Dermis microvascular lymphatic vessel endothelial cell (primary cell): ENCODE results near the gene PET117. TPM values are rescaled to one million over a fixed set of nuclear protein-coding genes. Genes with fewer than 3 reads are reported as not detected.
A peak's percentile ranks its signal among the peaks of the same experiment; 100 is the strongest.
"Not testable (repeated sequence)": the region's sequence is repeated elsewhere in the genome, so short reads cannot be mapped to it uniquely, and the experiment has no call there.

Experiments used
- DNase-seq, 2 donors: peaks; one replicate each; pipeline versions ENCODE4 v3.0.0 to v3.0.0-alpha.2; 2010; ENCODE audit warnings: low read depth in 2 of 2
- total RNA-seq: library from RNA; depleted of rRNA; stranded (reverse); fragments of >200 nt; gene quantifications from 2 replicates; pipeline ENCODE4 v1.2.1, GENCODE V29; 2014

PET117 gene, protein sequence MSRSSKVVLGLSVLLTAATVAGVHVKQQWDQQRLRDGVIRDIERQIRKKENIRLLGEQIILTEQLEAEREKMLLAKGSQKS
- total RNA-seq, result 5.0 and 5.1 TPM in 2 replicates

DNA sequence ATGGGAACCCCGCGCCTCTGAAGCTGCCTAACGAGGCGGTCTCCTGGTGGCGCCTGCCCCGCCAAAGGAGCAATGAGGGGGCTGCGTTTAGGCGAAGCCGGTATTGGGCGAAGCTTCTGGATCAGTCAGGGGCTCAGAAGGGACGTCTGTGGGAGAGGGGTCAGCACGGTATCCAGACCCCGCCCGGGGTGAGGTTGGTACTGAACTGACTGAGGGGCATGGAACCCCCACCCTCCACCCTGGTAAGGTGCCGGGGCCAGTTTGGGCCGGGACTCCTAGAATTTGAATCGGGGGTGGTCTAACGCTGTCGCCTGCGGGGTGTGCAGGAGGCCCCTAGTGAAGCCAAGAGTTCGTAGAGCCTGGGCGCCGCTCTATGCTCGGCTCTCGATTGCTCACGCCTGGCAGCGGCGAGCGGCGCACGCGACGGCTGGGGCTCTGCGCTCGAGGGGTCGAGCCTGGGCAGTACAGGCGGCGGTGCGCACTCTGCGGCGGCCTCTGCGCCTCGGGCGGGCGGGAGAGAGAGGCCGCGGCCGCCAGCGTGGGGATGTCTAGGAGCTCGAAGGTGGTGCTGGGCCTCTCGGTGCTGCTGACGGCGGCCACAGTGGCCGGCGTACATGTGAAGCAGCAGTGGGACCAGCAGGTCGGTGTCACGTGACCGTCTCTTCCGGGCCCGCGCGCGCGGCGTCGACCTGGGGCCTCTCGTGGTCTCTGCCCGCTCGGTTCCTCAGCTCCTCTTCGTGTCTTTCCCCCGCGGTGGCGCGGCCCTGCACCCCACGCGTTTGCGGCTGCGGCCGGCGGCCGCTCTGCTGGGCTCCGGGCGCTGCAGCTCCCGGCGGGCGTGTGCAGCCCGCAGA, at the start of gene PET117, which contains the start of gene KAT14:
TSS of gene PET117 (plus strand) at position 452 of the 854 bp plus-strand sequence. CDS start at position 545, 93 bp downstream.
TSS of gene KAT14 (plus strand) at position 452 of the 854 bp plus-strand sequence. CDS start 4,798 bp downstream, outside the sequence.
- DNase-seq, result peak; percentile 80 to 94

DNA sequence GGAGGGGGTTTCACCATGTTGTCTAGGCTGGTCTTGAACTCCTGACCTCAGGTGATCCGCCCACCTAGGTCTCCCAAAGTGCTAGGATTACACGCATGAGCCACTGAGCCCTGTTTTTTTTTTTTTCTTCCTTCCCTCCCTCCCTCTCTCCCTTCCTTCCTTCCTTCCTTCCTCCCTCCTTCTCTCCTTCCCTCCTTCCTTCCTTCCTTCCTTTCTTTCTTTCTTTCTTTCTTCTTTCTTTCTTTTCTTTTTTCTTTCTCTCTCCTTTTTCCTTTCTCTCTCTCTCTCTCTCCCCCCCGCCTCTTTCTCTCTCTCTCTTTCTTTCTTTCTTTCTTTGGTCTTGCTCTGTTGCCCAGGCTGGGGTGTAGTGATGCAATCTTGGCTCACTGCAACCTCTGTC, 49.4 kb upstream of the PET117 start:
- not testable (repeated sequence) for DNase-seq

DNA sequence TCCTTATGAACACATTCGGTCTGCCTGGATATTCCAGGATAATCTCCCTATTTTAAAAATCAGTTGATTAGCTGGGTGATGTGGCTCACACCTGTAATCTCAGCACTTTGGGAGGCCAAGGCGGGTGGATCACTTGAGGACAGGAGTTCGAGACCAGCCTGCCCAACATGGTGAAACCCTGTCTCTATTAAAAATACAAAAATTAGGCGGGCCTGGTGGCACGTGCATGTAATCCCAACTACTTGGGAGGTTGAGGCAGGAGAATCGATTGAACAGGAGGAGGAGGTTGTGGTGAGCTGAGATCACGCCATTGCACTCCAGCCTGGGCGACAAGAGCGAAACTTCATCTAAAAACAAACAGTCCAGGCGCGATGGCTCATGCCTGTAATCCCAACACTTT, 48.8 kb upstream of the PET117 start:
- DNase-seq, result not testable (repeated sequence)

DNA sequence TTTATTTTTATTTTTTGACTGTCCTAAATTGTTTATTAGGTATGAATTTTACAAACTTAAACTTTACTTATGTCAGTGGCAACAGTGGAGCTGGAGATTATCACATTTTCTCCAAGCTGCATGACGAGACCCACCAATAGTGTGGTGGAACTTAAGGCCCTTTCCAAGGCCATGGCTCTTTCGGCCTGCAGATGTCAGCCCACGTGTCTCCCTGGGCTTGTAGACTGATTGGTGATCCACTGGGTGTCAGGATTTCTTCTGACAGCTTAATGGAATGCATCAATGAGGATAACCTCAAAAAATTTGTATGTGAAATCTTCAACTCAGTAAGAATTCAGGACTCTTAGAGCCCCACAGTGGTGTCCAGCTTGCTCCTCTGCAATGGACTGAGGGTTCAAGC, 47.6 kb upstream of the PET117 start:
- peak in 1 of 2 donors; percentile 2 for DNase-seq

DNA sequence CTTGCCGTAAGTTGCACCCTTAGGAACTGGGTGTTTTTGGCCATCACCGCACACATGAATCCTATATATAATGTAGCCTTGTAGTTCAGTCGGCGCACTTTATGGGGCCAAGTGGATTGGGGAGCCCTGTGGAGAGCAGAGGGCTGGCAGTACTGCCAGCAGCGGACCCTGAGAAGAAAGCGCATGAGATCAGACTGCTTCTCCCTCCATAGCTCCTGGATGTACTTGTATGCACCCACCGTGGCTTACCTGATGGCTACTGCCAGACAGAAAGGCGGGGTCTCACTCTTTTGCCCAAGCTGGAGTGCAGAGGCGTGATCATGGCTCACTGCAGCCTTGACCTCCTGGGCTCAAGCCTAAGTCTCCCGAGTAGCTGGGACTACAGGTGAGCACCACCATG, 47.2 kb upstream of the PET117 start:
- no peak for DNase-seq

DNA sequence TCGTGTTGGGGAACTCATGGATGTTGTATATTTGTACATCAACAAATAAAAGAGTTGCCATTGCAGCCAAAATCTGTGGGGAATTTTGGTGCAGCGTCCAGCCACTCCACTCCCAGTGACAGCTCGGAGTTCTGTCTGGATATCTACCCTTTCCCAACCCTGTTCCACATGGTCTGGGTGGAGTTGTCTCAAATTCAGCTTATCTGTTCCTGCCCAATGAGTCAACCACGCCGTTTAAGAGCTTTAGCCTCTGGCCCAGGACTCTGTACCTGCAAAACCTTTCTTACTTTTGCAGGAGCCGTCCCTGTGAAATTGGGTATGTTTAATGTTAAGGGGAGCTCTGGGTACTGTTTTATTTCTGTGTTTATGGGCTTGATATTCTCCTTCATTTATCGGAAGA, 46.0 kb upstream of the PET117 start:
- DNase-seq, result no peak

DNA sequence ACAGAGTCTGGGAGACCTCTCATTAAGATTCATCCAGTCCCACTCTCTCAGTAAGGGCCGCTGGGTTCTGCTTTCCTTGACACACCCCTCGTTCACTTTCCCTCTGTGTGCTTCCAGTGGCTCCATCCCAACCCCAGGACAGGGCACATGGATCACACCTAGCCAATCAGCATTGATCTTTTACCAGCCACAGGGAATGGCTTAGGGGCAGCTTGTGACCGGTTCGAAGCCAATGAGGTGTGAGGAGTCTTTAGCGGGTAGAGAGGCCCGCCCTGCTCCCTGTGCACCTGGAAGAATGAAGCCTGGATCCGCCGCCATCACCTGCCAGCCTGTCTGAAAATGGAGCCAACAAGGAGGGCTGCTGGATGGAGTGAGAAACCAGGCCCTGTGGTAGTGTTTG, 44.8 kb upstream of the PET117 start:
- DNase-seq, result no peak

DNA sequence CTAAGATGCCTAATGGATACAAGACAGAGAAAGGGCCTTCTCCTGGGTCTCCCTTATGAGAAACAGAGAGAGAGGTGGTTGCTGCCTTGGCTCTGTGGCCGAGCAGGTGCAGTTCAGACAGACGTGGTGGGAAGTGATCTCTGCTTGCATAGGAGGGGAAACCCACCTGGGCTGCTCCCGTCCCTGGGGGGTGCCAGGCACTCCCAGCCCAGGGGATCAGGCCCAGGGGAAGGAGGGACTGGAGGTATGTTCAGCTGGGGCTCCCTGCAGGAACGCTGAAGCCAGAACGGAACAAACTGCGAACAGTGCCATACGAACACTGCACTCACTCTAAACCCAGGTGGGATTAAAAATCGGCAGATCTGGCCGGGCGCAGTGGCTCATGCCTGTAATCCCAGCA, 44.3 kb upstream of the PET117 start:
- DNase-seq, result no peak

DNA sequence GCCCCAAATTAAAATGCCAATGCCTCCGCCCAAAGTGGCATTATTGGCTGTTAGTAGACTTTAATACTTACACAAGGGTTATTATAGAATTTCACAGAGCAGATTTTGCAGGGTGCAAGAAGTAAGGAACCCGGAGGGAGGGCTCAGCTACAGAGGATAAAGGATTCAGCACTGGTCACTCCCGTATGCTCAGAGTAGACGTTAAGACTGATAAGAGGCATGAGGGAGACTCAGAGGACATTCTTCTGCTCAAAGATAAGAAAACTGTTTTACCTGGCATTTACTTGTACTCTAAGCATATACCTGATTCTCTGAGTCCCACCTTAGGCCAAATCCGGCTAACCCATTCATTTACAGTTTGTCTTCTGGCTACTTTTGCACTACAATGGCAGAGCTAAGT, 43.5 kb upstream of the PET117 start:
- no peak for DNase-seq

DNA sequence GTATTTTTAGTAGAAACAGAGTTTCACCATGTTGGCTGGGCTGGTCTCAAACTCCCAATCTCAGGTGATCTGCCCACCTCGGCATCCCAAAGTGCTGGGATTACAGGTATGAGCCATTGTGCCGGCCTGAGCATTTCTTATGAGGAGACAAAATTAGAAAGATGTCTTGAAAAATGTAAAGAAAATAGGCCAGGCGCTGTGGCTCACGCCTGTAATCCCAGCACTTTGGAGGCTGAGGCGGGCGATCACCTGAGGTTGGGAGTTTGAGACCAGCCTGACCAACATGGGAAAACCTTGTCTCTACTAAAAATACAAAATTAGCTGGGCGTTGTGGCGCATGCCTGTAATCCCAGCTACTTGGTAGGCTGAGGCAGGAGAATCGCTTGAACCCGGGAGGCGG, 37.1 kb upstream of the PET117 start:
- not testable (repeated sequence) for DNase-seq

DNA sequence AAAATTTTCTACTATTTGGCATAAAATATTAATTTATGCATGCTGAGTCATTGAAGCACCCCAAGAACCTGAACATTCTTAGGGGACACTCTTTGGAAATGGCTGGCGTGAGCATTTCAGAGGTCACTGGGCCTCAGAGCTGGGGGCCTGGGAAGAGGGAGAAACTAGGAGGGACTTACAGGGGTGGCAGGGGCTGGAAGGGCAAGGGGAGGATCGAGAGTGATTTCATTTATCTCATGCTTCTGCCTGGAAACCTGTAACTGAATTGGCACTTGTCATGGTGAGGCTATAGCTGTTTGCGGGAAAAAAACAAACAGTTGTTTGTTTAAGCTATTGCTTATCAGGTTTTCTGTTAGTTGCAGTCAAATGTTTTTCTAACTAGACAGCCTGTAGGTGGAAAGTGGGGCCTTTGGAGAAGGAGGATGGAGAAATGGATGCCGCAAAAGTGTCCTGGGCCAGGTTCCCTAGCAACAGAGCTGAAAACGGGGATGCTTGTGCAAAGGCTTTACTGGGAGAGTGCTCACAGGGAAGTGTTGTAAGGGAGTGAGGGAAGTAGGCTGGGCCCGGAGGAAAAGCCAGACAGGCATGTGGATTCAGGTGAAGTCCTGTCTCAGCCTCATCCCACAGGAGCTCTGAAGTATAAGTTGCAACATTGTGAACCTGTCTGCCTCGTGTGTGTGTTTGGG, 36.4 kb upstream of the PET117 start:
- no peak for DNase-seq

DNA sequence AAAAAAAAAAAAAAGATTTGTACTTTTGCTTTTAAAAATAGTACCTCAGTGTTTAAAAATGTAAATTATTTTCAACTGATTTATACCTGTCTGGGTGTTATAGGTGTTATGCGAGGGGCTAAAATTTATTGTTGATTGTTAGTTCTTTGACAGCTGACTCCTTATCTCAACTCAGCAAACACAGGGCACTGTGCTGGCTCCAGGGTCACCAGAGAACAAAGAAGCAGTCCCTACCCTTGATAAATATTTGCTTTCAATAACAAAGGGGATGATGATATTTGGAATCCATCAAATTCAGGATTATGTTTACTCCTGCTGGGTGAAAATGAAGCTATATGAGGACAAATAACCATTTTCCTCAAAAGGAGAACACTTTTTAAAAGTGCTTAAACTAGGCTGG, 34.2 kb upstream of the PET117 start:
- no peak for DNase-seq

DNA sequence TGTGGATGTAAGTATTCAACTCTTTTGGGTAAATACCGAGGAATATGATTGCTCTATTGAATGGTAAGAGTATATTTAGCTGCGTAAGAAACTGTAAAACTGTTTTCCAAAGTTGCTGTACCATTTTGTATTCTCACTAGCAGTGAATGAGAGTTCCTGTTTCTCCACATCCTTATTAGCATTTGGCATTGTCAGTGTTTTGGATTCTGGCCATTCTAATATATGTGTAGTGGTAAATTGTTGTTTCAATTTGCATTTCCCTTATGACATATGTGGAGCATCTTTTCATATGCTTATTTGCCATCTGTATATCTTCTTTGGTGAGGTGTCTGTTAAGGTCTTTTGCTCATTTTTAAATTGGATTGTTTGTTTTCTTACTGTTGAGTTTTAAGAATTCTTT, 29.3 kb upstream of the PET117 start:
- DNase-seq, result no peak

DNA sequence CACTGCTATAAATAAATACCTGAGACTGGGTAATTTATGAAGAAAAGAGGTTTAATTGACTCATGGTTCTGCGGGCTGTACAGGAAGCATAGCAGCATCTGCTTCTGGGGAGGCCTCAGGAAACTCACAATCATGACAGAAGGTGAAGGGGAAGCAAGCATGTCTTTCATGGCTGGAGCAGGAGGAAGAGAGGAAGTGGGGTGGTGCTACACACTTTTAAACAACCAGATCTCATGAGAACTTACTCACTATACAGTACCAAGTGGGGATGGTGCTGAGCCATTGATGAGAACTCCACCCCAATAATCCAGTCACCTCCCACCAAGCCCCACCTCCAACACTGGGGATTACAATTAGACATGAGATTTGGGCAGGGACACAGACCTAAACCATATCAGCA, 9.1 kb upstream of the PET117 start:
- not testable (repeated sequence) for DNase-seq

DNA sequence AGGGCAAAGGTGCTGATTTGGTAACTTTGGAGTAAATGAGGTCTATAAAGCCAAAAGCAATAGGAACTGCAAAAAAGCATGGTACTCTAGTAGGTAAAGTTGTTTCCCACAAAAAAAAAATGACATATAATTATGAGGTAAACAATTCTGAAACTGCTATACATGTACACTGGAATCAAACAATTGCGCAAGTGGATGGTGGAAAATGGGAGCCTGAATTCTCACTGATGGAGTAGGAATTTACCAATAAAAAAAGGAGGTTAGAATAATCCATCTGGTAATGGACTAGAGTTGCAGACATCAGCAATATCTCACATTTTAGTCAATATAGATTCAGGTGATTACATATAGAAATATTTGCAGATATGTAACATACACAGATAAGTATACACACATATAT, 5.0 kb upstream of the PET117 start:
- no peak for DNase-seq

DNA sequence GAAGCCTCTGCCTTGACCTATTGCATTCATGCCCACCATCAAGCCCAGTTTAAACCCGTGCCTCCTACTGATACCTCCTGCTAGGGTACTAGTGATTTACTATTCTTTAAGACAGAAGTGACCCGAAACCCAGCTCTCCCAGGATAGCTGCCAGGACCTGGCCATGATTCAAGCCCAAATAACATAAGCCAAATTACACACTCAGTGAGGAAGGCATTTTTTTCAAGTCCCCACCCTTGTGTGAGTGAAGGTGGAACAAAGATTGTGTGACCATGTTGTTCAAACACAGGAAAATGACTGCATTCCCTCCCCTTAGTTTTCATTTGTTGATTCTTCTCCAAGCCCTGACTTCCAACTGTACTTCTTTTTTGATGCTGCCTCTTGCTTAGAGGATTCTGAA, 3.7 kb upstream of the PET117 start:
- DNase-seq, result no peak

DNA sequence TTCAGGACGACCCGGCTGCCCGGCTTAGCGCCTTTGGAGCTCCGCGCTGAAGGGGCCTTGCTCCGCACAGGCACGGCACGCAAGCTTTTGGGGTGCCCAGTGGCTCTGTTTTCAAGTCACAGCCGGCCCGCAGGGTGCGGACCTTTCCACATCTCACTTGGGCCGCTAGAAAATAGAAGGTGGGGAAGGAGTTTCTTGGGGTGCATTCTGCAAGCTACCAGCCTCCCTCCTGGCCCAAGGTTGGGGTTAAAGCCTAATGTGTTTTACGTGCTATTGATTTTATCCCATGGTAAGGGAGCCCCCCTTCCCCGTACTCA, 561 bp downstream of the PET117 start:
- no peak for DNase-seq

DNA sequence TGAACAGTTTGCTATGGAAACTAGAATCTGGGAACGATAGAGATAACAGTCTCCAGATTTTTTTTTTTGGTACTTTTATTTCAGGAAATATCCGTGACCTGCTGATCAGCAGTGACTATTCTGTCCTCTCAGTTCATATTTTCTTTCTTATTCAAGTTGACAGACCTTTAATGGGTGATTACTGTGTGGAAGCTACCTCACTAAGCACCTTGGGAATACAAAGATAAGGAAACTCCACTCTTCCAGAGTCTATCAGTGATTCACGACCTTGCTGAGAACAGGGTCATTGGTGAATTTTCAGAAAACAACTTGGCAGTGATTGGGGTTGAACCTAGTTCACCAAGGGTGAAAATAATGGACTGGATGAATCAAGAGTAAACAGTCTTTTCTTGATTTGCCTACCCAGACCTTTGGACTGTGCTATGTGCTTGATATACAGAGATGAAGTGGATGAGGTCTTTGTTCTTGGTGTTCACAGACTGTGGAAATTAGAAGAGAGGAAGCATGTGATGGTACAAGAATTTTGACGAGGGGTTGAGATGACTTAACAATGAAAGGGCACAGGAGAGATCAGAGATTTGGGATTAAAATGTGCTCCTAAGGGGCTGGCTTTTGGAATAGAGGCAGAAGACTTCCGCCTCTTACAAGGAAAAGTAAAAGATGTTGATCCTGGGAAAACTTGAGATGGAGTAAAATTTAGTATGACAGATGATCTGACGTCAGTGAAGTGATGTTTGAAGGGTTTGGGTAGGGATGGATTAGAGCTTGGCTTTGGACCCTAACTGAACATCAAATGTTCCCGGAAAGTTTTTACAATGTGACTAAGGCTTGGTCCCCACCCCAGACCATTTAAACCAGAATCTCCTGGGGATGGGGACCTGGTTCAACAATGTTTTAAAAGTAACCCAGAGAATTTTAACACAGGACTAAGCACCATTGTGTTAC, 1.2 kb downstream of the PET117 start:
- DNase-seq, result peak in 1 of 2 donors; percentile 2

DNA sequence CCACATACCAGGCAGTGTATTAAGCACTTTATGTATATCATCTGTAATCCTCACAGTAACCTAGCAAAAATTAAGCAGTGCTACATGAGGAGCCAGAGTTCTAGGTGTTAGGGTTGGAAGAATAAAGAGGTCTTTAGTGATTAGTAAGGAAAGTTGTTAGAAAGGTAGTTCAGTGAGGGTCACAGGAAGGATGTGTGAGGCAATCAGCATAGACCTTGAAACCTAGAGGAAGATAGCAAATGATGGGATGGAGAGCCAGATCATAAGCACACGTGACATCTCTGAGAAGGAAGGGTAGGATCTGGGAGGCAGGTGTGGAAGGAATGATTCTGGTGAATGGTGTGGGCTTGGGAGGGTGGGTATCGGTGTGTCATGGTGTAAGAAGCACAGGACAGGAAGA, 2.2 kb downstream of the PET117 start:
- DNase-seq, result no peak

DNA sequence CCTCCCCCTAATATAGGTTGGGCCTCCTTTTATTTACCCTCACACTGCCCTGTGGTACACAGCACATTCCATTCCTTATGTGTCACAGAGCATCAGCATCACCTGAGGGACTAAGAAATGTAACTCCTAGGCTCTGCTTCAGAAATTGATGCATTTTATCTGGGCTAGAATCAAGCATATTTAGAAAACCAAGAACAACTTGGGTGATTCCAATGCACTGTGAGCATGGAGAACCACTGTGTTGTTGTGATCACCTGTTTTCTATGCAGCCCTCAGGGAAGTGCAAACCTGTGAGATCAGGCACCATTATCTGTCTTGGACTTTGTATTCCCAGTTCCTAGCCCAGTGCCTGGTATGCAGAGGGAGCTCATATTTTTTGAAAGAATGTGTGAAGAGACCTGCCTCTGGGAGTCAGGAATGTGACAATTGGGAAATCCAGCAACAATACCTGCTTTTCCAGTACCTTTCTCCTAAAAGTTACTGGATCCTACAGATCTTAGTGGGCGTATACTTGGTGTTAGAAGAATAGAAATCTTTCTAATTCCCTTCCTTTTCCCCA, 7.0 kb downstream of the PET117 start:
- DNase-seq, result no peak

DNA sequence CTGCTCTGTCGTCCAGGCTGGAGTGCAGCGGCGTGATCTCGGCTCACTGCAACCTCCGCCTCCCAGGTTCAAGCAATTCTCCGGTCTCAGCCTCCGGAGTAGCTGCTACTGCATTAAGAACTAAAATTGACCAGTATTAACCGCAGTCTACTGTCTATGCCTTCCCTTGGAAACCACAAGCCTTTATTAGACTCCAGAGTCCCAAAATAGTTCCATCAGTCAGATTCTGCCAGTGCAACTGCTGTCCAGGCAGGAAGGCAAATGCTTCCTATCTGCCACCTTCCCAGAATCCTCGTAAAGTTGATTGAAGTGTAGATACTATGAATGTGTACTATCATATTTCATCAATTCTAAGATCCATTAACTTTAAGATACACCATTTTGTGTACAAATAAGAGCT, 16.7 kb downstream of the PET117 start:
- DNase-seq, result no peak
